Liver (tissue), 9 donors: ENCODE data around the gene CDK5R2. TPM values are rescaled to one million over a fixed set of nuclear protein-coding genes. Genes with fewer than 3 reads are reported as not detected.

Source experiments
- DNase-seq: peaks from one replicate; pipeline ENCODE4 v3.0.0-alpha.2; 2017; ENCODE audit warnings: low spot score
- H3K27ac ChIP-seq, 2 donors: one replicate each; pipeline ENCODE4 v1.7.0; 2013; ENCODE audit warnings: inconsistent platforms in 2 of 2, low read length in 2 of 2, control low read depth in 1 of 2, low read depth in 1 of 2, mild to moderate bottlenecking in 1 of 2
- H3K27me3 ChIP-seq, 4 donors: one replicate each; pipeline versions ENCODE4 v1.6.1 to v1.7.0; 2013; ENCODE audit warnings: low read length in 3 of 4, inconsistent platforms in 1 of 4, mild to moderate bottlenecking in 1 of 4, moderate library complexity in 1 of 4; ENCODE audit not compliant: control insufficient read depth in 4 of 4, insufficient read depth in 4 of 4
- H3K36me3 ChIP-seq, 4 donors: one replicate each; pipeline versions ENCODE4 v1.6.1 to v1.7.0; 2013; ENCODE audit warnings: low read length in 3 of 4, mild to moderate bottlenecking in 3 of 4, low read depth in 1 of 4, moderate library complexity in 1 of 4; ENCODE audit not compliant: control insufficient read depth in 4 of 4, insufficient read depth in 3 of 4
- H3K4me1 ChIP-seq, 4 donors: one replicate each; pipeline versions ENCODE4 v1.6.1 to v1.7.0; 2013; ENCODE audit warnings: low read length in 3 of 4, mild to moderate bottlenecking in 3 of 4, moderate library complexity in 1 of 4; ENCODE audit not compliant: control insufficient read depth in 4 of 4, insufficient read depth in 4 of 4
- H3K4me3 ChIP-seq, 3 donors: one replicate each; pipeline versions ENCODE4 v1.6.1 to v1.7.0; 2013; ENCODE audit warnings: low read length in 3 of 3, control low read depth in 1 of 3, low read depth in 1 of 3, mild to moderate bottlenecking in 1 of 3
- H3K9ac ChIP-seq, 2 donors: one replicate each; pipeline ENCODE4 v1.7.0; 2013; ENCODE audit warnings: low read length in 2 of 2, mild to moderate bottlenecking in 2 of 2, moderate library complexity in 2 of 2, control low read depth in 1 of 2, low read depth in 1 of 2
- H3K9me3 ChIP-seq, 4 donors: one replicate each; pipeline versions ENCODE4 v1.6.1 to v1.7.0; 2013; ENCODE audit warnings: low read length in 3 of 4; ENCODE audit not compliant: control insufficient read depth in 4 of 4
- ATF3 ChIP-seq: IDR thresholded peaks from 2 replicates; pipeline ENCODE4 v1.6.1; 2016; ENCODE audit warnings: antibody characterized with exemption
- CTCF ChIP-seq: fragments of 150-350 bp; IDR thresholded peaks from 2 replicates; pipeline ENCODE4 v1.5.1; 2017; ENCODE audit warnings: improper control_type of control experiment, low read depth, low read length; ENCODE audit not compliant: missing input control
- EGR1 ChIP-seq, 2 donors: IDR thresholded peaks; 2 replicates each; pipeline ENCODE4 v1.6.1; 2016 to 2018; ENCODE audit warnings: antibody characterized with exemption in 2 of 2, low read depth in 2 of 2
- FOXA1 ChIP-seq: IDR thresholded peaks from 2 replicates; pipeline ENCODE4 v1.6.1; 2016; ENCODE audit warnings: antibody characterized with exemption
- FOXA2 ChIP-seq: IDR thresholded peaks from 2 replicates; pipeline ENCODE4 v1.6.1; 2016; ENCODE audit warnings: antibody characterized with exemption
- GABPA ChIP-seq, 2 donors: IDR thresholded peaks in 1 of 2; conservative IDR thresholded peaks in 1 of 2; 2 replicates each; pipeline ENCODE4 v1.6.1; 2016; ENCODE audit warnings: antibody characterized with exemption in 2 of 2, mild to moderate bottlenecking in 1 of 2, moderate library complexity in 1 of 2
- HNF4A ChIP-seq, 2 donors: conservative IDR thresholded peaks; 2 replicates each; pipeline ENCODE4 v1.6.1; 2016; ENCODE audit warnings: antibody characterized with exemption in 2 of 2, mild to moderate bottlenecking in 2 of 2
- HNF4G ChIP-seq: IDR thresholded peaks from 2 replicates; pipeline ENCODE4 v1.6.1; 2016; ENCODE audit warnings: antibody characterized with exemption
- JUND ChIP-seq, 2 donors: IDR thresholded peaks; 2 replicates each; pipeline ENCODE4 v1.6.1; 2016; ENCODE audit warnings: antibody characterized with exemption in 2 of 2
- MAX ChIP-seq: IDR thresholded peaks from 2 replicates; pipeline ENCODE4 v1.6.1; 2016; ENCODE audit warnings: antibody characterized with exemption
- NR2F2 ChIP-seq: IDR thresholded peaks from 2 replicates; pipeline ENCODE4 v1.6.1; 2016; ENCODE audit warnings: antibody characterized with exemption
- RAD21 ChIP-seq, 2 donors: IDR thresholded peaks; 2 replicates each; pipeline ENCODE4 v1.6.1; 2016; ENCODE audit warnings: antibody characterized with exemption in 2 of 2, mild to moderate bottlenecking in 2 of 2
- REST ChIP-seq: IDR thresholded peaks from 2 replicates; pipeline ENCODE4 v1.6.1; 2016; ENCODE audit warnings: antibody characterized with exemption, mild to moderate bottlenecking
- RXRA ChIP-seq, 2 donors: IDR thresholded peaks; 2 replicates each; pipeline ENCODE4 v1.6.1; 2017 to 2018; ENCODE audit warnings: antibody characterized with exemption in 2 of 2, mild to moderate bottlenecking in 1 of 2
- SP1 ChIP-seq: IDR thresholded peaks from 2 replicates; pipeline ENCODE4 v1.6.1; 2018; ENCODE audit warnings: antibody characterized with exemption, mild to moderate bottlenecking
- TAF1 ChIP-seq: conservative IDR thresholded peaks from 2 replicates; pipeline ENCODE4 v1.6.1; 2016; ENCODE audit warnings: antibody characterized with exemption, mild to moderate bottlenecking
- YY1 ChIP-seq: IDR thresholded peaks from 2 replicates; pipeline ENCODE4 v1.6.1; 2016; ENCODE audit warnings: antibody characterized with exemption, mild to moderate bottlenecking
- ZBTB33 ChIP-seq: IDR thresholded peaks from 2 replicates; pipeline ENCODE4 v1.6.1; 2016; ENCODE audit warnings: antibody characterized with exemption
- WGBS: extraction: QIAGEN DNeasy Blood & Tissue Kit; methylation state at CpG from one replicate; pipeline ENCODE4 v1.1.7; 2013; 5-methylcytosine and 5-hydroxymethylcytosine counted together
- polyA plus RNA-seq, 2 donors: library from polyadenylated mRNA; stranded (reverse) in 1 of 2; unstranded in 1 of 2; fragments of 200-250 nt in 1 of 2; fragments of >200 nt in 1 of 2; fragmentation: Nextera tagmentation in 1 of 2; extraction: Ambion mirVana in 1 of 2; gene quantifications; one replicate each; pipeline versions ENCODE4 v1.2.1 to v1.2.3, GENCODE V29; 2013 to 2015
- total RNA-seq, 2 donors: library from RNA; depleted of rRNA; stranded (reverse); fragments of >200 nt; gene quantifications; one replicate each; pipeline ENCODE4 v1.2.3, GENCODE V29; 2014
- donor health status: healthy.
- donor health status: healthy.
- donor health status: healthy.
- donor health status: healthy.
- donor health status: healthy.

CDK5R2 gene
- total and polyA plus RNA-seq, 4 donors = not detected

GRCh38 chr2:218959761-218960308 lies 369 bp downstream of the CDK5R2 start (continued):
- TF ChIP-seq REST (no peak), ATF3 (no peak), MAX (no peak)

GRCh38 chr2:218960309-218961165 lies 1.1 kb downstream of the CDK5R2 start:
- no peak overlapping the region for H3K9ac ChIP-seq
- no peak for DNase-seq
- 6% methylated on average over 87 of the region's 87 CpGs for WGBS
- no peaks in the 10 kb centered on the region for H3K9me3 ChIP-seq
- H3K4me1 ChIP-seq = peaks cover 0 to 12% (median 5%) of the 10 kb centered on the region in 4 donors
- H3K27me3 ChIP-seq = peaks cover 6 to 17% (median 9%) of the 10 kb centered on the region in 4 donors
- H3K4me3 ChIP-seq = no peak overlapping the region
- no peaks in the 10 kb centered on the region for H3K36me3 ChIP-seq
- TF ChIP-seq CTCF (no peak), YY1 (no peak), FOXA1 (no peak), REST (no peak), NR2F2 (no peak), GABPA (IDR thresholded peaks at IDR 0.05 in 1 of 2, conservative IDR thresholded peaks at IDR 0.05 in 1 of 2) (no peak), HNF4G (no peak), ZBTB33 (no peak), HNF4A (conservative IDR thresholded peaks at IDR 0.05) (no peak), SP1 (no peak), JUND (IDR thresholded peaks at IDR 0.05) (no peak), RXRA (IDR thresholded peaks at IDR 0.05) (no peak), MAX (no peak), ATF3 (no peak), FOXA2 (no peak), TAF1 (no peak), EGR1 (IDR thresholded peaks at IDR 0.05; ENCODE audit: low read depth in 2 of 2) (no peak), RAD21 (IDR thresholded peaks at IDR 0.05) (no peak)
- H3K27ac ChIP-seq = no peak overlapping the region
